GM12864 (cell line): ENCODE measurements around the gene SAFB2.
"Not testable (repeated sequence)": the region's sequence is repeated elsewhere in the genome, so short reads cannot be mapped to it uniquely, and the experiment has no call there.

Source experiments
- DNase-seq: peaks from one replicate; pipeline ENCODE4 v3.0.0-alpha.2; 2011; ENCODE audit warnings: low read depth
- H3K4me3 ChIP-seq: 2 replicates; pipeline ENCODE4 v1.5.1; 2011; ENCODE audit warnings: mild to moderate bottlenecking, low read depth, low read length, control low read depth
- CTCF ChIP-seq: IDR thresholded peaks from 2 replicates; pipeline ENCODE4 v1.5.1; 2011; ENCODE audit warnings: low read depth, mild to moderate bottlenecking, moderate library complexity, low read length, control low read depth, inconsistent platforms; ENCODE audit errors: missing control alignments

Gene SAFB2

GRCh38 chr19:5609881-5610448 is 12.6 kb downstream of the SAFB2 start:
- no peak for DNase-seq
- TF ChIP-seq CTCF, result no peak
- no peak overlapping the region for H3K4me3 ChIP-seq

- not testable (repeated sequence) for H3K4me3 ChIP-seq, DNase-seq
Measured at GRCh38 chr19:5608766-5609165, 13.8 kb downstream of the SAFB2 start.

GRCh38 chr19:5608291-5608690 is 14.3 kb downstream of the SAFB2 start:
- no peak for DNase-seq
- no peak overlapping the region for H3K4me3 ChIP-seq
- TF ChIP-seq CTCF, result no peak

GRCh38 chr19:5607318-5608275 is 15.0 kb downstream of the SAFB2 start:
- DNase-seq, result no peak
- no peak for TF ChIP-seq CTCF
- no peak overlapping the region for H3K4me3 ChIP-seq

GRCh38 chr19:5605362-5605761 is 17.2 kb downstream of the SAFB2 start:
- H3K4me3 ChIP-seq, result no peak overlapping the region
- no peak for TF ChIP-seq CTCF
- no peak for DNase-seq

- no peak for DNase-seq
- H3K4me3 ChIP-seq, result no peak overlapping the region
- TF ChIP-seq CTCF, result no peak
Measured at GRCh38 chr19:5603626-5604025, 18.9 kb downstream of the SAFB2 start.

- no peak for TF ChIP-seq CTCF
- no peak for DNase-seq
- no peak overlapping the region for H3K4me3 ChIP-seq
Measured at GRCh38 chr19:5600797-5601196, 21.8 kb downstream of the SAFB2 start.
